Measurements from ENCODE around the gene ICAM3. TPM values are rescaled to one million over a fixed set of nuclear protein-coding genes. Genes with fewer than 3 reads are reported as not detected.
"Not testable (repeated sequence)": the region's sequence is repeated elsewhere in the genome, so short reads cannot be mapped to it uniquely, and the experiment has no call there.

The ICAM3 gene
- polyA plus RNA-seq, 1 of the 3 experiments (the other 2 are of a cell fraction): 15.6 TPM

DNA sequence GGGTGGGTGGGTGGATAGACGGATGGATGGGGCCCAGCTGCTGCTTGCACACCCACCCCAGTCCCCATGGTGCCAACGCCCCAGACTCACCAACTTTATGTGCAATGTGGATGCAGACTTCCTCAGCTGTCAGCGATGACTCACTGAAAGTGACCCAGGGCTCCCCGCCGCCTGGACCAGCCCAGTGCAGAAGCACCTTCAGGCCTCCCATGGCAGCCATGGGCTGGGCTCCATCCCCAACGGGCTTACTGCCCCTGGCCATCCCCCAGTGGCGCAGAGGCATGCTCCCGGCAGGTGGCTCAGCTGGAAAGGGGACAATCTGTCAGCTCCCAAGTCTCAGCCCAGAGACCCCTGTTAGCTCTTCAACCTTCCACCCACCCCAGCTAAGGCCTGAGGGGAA lies 38.7 kb upstream of the ICAM3 start:
- no peaks in the 10 kb centered on the region for H4K20me1 ChIP-seq (ENCODE audit: insufficient read depth)
- H3K9ac ChIP-seq: no peak overlapping the region
- H3K4me1 ChIP-seq (ENCODE audit: control insufficient read depth in 1 of 2, insufficient read depth in 2 of 2, low read depth in 1 of 2, low read length in 1 of 2): peaks cover 0 to 9% of the 10 kb centered on the region in 2 experiments; a peak in 1 of 4 replicates
- no peaks in the 10 kb centered on the region for H3F3A ChIP-seq (replicated peaks; ENCODE audit: insufficient read depth)
- peaks cover 14% of the 10 kb centered on the region for H3K79me2 ChIP-seq (ENCODE audit: insufficient read depth)
- peaks cover 3 to 4% of the 10 kb centered on the region in 2 experiments for H3K36me3 ChIP-seq (replicated peaks in 1 of 2; ENCODE audit: control insufficient read depth in 1 of 2, insufficient read depth in 2 of 2, low read length in 1 of 2)
- no peaks in the 10 kb centered on the region for H3K27me3 ChIP-seq (ENCODE audit: insufficient read depth)
- POLR2A ChIA-PET: no interaction called here
- no peak overlapping the region for H3K4me2 ChIP-seq
- H3K9me3 ChIP-seq: no peaks in the 10 kb centered on the region
- DNase-seq: no peak
- no peak for TF ChIP-seq TCF12 (IDR thresholded peaks at IDR 0.05)
- TF ChIP-seq ELF1 (IDR thresholded peaks at IDR 0.05): no peak
- no peak for TF ChIP-seq RCOR1 (IDR thresholded peaks at IDR 0.05; ENCODE audit: low read length)
- TF ChIP-seq, protein P1, sequence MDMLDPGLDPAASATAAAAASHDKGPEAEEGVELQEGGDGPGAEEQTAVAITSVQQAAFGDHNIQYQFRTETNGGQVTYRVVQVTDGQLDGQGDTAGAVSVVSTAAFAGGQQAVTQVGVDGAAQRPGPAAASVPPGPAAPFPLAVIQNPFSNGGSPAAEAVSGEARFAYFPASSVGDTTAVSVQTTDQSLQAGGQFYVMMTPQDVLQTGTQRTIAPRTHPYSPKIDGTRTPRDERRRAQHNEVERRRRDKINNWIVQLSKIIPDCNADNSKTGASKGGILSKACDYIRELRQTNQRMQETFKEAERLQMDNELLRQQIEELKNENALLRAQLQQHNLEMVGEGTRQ (IDR thresholded peaks at IDR 0.05; ENCODE audit: borderline replicate concordance, low read depth, low read length): no peak
- H2AFZ ChIP-seq (ENCODE audit: low read depth): no peak overlapping the region
- CTCF ChIA-PET: interaction anchor here (0.8 to 20.2 kb wide), 4 partner anchors 10 to 114 kb away, joined by 3 to 596 read pairs (median 4); partner anchors contain the start of genes CDC37 and ICAM1
- H3K9me2 ChIP-seq: no peaks in the 10 kb centered on the region
- no peak overlapping the region for H3K27ac ChIP-seq (ENCODE audit: low read depth in 2 of 2, low read length in 1 of 2)
- no peak overlapping the region for H3K4me3 ChIP-seq (ENCODE audit: low read depth in 2 of 2, low read length in 1 of 2)
- 100% methylated on average over 1 of the region's 8 CpGs for WGBS (ENCODE audit: low lambda C conversion rate)

DNA sequence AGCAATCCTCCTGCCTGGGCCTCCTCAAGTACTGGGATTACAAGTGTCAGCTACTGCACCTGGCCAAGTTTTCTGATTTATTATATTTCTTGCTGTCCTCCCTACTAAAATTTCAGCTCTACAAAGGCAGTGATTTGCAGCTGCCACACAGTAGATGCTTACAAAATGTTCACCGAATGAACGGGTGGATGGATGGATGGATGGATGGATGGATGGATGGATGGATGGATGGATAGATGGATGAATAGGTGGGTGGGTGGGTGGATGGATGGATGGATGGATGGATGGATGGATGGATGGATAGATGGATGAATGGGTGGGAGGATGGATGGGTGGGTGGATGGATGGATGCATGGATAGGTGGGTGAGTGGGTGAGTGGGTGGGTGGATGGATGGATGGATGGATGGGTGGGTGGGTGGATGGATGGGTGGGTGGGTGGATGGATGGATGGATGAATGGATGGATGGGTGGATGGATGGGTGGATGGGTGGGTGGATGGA lies 37.8 kb upstream of the ICAM3 start:
- WGBS (ENCODE audit: low lambda C conversion rate): 91% methylated on average over 2 of the region's 2 CpGs
- CTCF ChIA-PET: interaction anchor here (1.5 to 20.2 kb wide), 2 partner anchors 13 to 113 kb away, joined by 3 to 596 read pairs; partner anchors contain the start of gene ICAM1
- POLR2A ChIA-PET: not testable (repeated sequence)

DNA sequence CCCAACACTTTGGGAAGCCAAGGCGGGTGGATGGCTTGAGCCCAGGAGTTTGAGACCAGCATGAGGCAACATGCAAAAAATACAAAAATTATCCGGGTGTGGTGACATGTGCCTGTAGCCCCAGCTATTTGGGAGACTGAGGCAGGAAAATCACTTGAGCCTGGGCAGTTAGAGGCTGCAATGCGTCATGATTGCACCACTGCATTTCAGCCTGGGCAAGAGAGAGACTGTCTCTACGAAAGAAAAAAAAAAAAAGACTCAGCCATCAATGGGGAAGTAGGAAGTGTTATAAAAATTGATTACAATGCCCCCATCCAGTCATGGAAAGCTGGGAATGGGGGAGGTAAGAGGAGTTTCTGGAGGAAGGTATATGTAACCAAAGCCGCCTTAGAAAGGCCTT lies 35.5 kb upstream of the ICAM3 start:
- H3K4me3 ChIP-seq (ENCODE audit: low read depth in 2 of 2, low read length in 1 of 2): no peak overlapping the region
- H3K4me2 ChIP-seq: no peak overlapping the region
- ChIA-PET POLR2A (no interaction called here), CTCF (interaction anchor here (0.6 to 20.2 kb wide), 4 partner anchors 8 to 111 kb away, joined by 3 to 596 read pairs (median 4); partner anchors contain the start of gene ICAM1)
- H3K9me2 ChIP-seq: no peaks in the 10 kb centered on the region
- no peaks in the 10 kb centered on the region for H3K9me3 ChIP-seq
- no peaks in the 10 kb centered on the region for H3K27me3 ChIP-seq (ENCODE audit: insufficient read depth)
- H3K27ac ChIP-seq (ENCODE audit: low read depth in 2 of 2, low read length in 1 of 2): no peak overlapping the region
- DNase-seq: no peak
- no peaks in the 10 kb centered on the region for H4K20me1 ChIP-seq (ENCODE audit: insufficient read depth)
- 93% methylated on average over 5 of the region's 5 CpGs for WGBS (ENCODE audit: low lambda C conversion rate)
- no peak overlapping the region for H2AFZ ChIP-seq (ENCODE audit: low read depth)
- no peaks in the 10 kb centered on the region for H3F3A ChIP-seq (replicated peaks; ENCODE audit: insufficient read depth)
- no peak overlapping the region for H3K9ac ChIP-seq
- H3K36me3 ChIP-seq (replicated peaks in 1 of 2; ENCODE audit: control insufficient read depth in 1 of 2, insufficient read depth in 2 of 2, low read length in 1 of 2): peaks cover 3 to 10% of the 10 kb centered on the region in 2 experiments
- TF ChIP-seq MEF2A (IDR thresholded peaks at IDR 0.05; ENCODE audit: borderline replicate concordance, low read depth) (no peak), NRF1 (IDR thresholded peaks at IDR 0.05; ENCODE audit: low read depth, low read length) (no peak), MXI1 (IDR thresholded peaks at IDR 0.05; ENCODE audit: low read depth, low read length) (no peak), FOXJ3 (CRISPR knock-in tag; IDR thresholded peaks at IDR 0.05) (no peak), EP300 (IDR thresholded peaks at IDR 0.05; ENCODE audit: borderline replicate concordance in 1 of 2, low read depth in 1 of 2, low read length in 1 of 2) (no peak), FOXM1 (IDR thresholded peaks at IDR 0.05; ENCODE audit: low read depth) (no peak), YY1 (IDR thresholded peaks at IDR 0.05; ENCODE audit: low read depth) (no peak), TAF1 (IDR thresholded peaks at IDR 0.05; ENCODE audit: borderline replicate concordance, low read depth, low read length) (no peak), CHD2 (IDR thresholded peaks at IDR 0.05; ENCODE audit: low read length, partially characterized antibody) (no peak), RFX5 (IDR thresholded peaks at IDR 0.05; ENCODE audit: low read length) (no peak), TEAD4 (IDR thresholded peaks at IDR 0.05; ENCODE audit: borderline replicate concordance, insufficient read depth) (no peak)
- TF ChIP-seq, protein P2, sequence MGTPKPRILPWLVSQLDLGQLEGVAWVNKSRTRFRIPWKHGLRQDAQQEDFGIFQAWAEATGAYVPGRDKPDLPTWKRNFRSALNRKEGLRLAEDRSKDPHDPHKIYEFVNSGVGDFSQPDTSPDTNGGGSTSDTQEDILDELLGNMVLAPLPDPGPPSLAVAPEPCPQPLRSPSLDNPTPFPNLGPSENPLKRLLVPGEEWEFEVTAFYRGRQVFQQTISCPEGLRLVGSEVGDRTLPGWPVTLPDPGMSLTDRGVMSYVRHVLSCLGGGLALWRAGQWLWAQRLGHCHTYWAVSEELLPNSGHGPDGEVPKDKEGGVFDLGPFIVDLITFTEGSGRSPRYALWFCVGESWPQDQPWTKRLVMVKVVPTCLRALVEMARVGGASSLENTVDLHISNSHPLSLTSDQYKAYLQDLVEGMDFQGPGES (IDR thresholded peaks at IDR 0.05; ENCODE audit: low read depth, low read length): no peak
- TF ChIP-seq, protein P3, sequence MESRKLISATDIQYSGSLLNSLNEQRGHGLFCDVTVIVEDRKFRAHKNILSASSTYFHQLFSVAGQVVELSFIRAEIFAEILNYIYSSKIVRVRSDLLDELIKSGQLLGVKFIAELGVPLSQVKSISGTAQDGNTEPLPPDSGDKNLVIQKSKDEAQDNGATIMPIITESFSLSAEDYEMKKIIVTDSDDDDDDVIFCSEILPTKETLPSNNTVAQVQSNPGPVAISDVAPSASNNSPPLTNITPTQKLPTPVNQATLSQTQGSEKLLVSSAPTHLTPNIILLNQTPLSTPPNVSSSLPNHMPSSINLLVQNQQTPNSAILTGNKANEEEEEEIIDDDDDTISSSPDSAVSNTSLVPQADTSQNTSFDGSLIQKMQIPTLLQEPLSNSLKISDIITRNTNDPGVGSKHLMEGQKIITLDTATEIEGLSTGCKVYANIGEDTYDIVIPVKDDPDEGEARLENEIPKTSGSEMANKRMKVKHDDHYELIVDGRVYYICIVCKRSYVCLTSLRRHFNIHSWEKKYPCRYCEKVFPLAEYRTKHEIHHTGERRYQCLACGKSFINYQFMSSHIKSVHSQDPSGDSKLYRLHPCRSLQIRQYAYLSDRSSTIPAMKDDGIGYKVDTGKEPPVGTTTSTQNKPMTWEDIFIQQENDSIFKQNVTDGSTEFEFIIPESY (IDR thresholded peaks at IDR 0.05; ENCODE audit: borderline replicate concordance, low read depth): no peak
- TF ChIP-seq, protein P1 (IDR thresholded peaks at IDR 0.05; ENCODE audit: borderline replicate concordance, low read depth, low read length): no peak
- peaks cover 12% of the 10 kb centered on the region for H3K79me2 ChIP-seq (ENCODE audit: insufficient read depth)
- peaks cover 0 to 6% of the 10 kb centered on the region in 2 experiments; a peak in 1 of 4 replicates for H3K4me1 ChIP-seq (ENCODE audit: control insufficient read depth in 1 of 2, insufficient read depth in 2 of 2, low read depth in 1 of 2, low read length in 1 of 2)

More for the DNA sequence above, 37.8 kb upstream of the ICAM3 start:
- not testable (repeated sequence) for H3K36me3 ChIP-seq (replicated peaks in 1 of 2; ENCODE audit: control insufficient read depth in 1 of 2, insufficient read depth in 2 of 2, low read length in 1 of 2); DNase-seq; H2AFZ ChIP-seq (ENCODE audit: low read depth); H3K4me1 ChIP-seq (ENCODE audit: control insufficient read depth in 1 of 2, insufficient read depth in 2 of 2, low read depth in 1 of 2, low read length in 1 of 2); H3K9me2 ChIP-seq; H3K27ac ChIP-seq (ENCODE audit: low read depth in 2 of 2, low read length in 1 of 2); H3K9ac ChIP-seq; H3F3A ChIP-seq (replicated peaks; ENCODE audit: insufficient read depth); H4K20me1 ChIP-seq (ENCODE audit: insufficient read depth); H3K27me3 ChIP-seq (ENCODE audit: insufficient read depth); H3K4me3 ChIP-seq (ENCODE audit: low read depth in 2 of 2, low read length in 1 of 2); H3K9me3 ChIP-seq; H3K4me2 ChIP-seq
- H3K79me2 ChIP-seq (ENCODE audit: insufficient read depth): peaks cover 14% of the 10 kb centered on the region
